T-helper 1 cell treated with Interleukin-12 subunit alpha and Interleukin-12 subunit beta and Interleukin-4 antibody, amounts not matched to agents 30 ng/mL and 1 ng/mL, for 36 hours (primary cell): ENCODE results near the gene STK40. TPM values are rescaled to one million over a fixed set of nuclear protein-coding genes. Genes with fewer than 3 reads are reported as not detected.

Source experiments
- intact Hi-C: fragments of 100-400 bp; cut with micrococcal nuclease; formaldehyde crosslinking; loops from one replicate; pipeline ENCODE4 v1.15.1; 2024
- total RNA-seq: library from RNA; stranded (reverse); gene quantifications from 2 replicates; pipeline ENCODE4 v1.2.3, GENCODE V29; 2022

Gene STK40
- total RNA-seq, 1 donor from 2014 or later, result 65.7 TPM

DNA sequence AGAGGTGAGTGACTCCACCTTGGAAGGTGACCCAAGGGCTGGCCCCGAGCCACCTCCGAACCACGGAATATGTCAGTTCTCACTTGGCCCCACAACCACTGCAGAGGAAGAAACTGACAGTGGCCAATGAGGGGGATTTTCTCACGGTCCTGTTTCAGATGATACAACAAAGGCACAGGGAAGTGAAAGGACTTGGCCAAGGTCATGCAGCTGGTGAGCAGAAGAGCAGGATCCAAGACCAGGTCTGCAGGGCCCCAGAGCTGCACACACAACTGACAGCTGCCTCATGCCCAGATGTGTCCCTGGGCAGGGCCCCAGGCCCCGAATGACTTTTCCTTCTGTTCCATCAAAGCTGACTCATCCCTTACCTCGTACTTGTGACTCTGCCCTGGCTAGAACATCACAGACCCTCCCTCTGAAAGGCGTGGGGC, 36.5 kb downstream of the STK40 start:
- intact Hi-C loops, result no loop called here

DNA sequence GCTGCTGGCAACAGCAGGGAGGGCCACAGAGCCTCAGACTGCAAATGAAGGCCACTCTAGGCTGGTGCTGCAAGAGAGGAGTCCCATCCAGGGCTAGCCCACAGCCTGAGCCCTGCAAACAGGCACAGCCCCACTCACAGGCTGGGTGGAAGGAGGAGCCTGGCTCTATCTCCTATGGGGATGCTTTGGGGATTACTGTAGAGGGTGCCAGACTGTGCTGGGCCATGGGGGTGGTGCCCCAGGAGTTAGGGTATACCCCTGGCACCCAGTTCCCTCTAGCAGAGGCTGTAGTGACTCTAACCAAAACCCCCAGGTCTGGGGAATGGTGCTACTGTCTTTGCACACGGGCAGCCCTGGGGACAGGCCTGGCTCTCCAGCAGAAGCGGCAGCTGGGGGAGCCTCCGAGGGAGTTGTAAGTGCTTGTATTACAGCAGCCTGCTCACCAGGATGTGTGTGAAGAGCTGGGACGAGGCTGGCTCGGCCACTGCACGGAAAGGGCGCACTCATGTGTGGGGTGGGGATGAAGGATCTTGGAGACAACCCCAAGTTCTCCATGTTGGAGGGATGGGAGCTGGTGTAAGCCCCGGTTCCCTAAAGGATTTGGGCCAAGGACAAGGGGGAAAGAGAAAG, 38.9 kb downstream of the STK40 start:
- intact Hi-C loops, result no loop called here

DNA sequence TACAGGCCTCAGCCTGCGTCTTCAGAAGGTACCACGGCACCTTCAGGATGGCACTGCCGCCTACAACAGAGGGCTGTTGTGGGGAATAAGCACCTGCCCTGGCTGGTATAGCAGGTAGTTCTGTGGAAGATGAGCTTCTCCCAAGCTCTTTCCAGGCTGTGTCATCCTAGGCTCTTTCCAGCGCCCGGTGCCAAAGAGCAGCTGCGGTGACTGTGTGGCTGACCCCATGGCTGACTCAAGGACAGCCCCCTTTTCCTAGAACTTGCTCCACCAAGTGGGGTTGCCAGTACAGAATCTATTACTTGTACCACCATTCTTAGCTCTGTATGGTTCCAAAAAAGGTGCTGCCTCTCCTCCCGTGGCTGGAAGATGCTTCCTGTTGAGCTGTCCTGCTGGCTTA, 40.4 kb downstream of the STK40 start:
- intact Hi-C loops, result no loop called here

DNA sequence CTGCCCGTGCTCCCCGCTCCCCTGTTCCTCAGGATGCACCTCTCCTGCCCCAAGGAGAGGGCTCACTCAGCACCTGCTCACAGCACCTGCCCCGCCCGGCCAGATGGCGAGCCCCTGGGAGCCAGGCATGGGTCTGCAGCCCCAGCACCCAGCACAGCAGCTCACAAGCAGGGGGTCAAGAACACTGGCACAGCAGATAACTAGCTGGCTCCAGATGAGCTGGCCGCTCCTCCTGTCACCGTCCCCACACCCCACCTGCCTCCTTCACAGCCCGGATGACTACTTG, 41.4 kb downstream of the STK40 start:
- intact Hi-C loops, result no loop called here

DNA sequence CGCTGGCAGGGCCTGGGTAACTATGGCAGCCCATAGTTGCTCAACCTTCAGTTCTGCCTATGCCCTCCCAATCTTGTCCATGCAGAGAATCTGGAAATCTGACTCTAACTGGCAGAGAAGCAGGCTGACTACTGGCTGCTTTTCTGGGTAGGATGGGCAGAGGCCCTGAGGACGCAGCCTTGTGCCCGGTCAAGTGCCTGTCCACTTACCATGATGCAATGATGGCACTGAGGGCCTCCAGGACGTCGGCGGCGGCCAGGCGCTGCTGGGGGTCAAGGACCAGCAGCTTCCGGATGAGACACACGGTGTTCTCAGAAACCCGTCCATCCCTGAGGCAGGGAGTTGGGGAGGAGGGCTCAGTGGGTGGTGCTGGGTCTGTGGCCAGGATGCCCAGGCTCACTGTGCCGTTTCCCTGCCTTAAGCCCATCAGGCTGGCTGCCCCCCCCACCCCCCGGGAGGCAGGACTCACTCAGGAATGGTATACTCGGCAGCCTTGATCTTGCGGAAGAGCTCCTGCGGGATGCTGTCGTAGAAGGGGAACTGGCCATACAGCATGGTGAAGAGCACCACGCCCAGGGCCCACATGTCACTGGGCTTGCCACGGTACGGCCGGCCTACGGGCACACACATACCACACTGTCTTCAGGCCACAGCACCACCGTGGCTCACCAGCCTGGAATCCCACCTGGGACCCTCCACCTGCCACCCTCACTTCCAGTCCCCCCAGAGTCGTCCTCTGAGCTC, 41.9 kb downstream of the STK40 start:
- intact Hi-C loops, result no loop called here

DNA sequence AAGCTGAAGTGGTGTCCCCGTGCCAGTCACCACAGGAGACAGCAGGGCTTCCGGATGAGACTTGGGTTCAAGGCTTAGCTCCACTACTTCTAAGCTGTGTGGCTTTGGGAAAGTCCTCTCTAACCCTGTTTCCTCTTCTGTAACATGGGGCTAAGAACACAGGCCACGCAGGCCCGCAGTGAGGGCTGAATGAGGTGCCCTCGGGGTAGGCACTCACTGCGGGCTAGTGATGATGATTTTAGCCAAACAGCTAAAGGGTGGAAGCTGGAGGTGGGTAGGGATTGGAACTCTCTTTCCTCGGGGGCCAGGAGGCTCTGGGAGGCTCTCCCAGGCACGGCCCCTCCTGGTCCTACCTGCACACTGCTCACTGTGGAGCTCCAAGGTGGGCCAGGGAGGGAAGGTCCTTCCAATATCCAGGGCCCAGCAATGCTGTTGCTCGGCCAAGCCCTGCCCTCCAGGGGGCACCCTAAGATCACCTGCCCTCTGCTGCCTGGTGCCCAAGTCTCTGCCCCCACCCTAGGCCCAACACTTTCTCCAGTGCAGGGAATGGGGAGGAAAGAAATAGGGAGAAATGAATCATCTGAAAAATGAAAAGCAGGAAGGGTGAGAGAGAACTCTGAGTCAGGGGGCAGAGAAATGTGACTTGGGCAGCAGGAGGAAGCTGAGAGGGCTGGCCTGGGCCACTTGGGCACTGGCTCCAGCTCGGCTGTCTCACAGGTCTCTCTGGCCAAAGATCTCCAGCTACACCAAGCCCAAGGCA, 43.1 kb downstream of the STK40 start:
- intact Hi-C loops, result loop anchor here (1.0 kb wide), 3 partner anchors 27 to 78 kb away; no protein-coding TSS in a partner anchor

DNA sequence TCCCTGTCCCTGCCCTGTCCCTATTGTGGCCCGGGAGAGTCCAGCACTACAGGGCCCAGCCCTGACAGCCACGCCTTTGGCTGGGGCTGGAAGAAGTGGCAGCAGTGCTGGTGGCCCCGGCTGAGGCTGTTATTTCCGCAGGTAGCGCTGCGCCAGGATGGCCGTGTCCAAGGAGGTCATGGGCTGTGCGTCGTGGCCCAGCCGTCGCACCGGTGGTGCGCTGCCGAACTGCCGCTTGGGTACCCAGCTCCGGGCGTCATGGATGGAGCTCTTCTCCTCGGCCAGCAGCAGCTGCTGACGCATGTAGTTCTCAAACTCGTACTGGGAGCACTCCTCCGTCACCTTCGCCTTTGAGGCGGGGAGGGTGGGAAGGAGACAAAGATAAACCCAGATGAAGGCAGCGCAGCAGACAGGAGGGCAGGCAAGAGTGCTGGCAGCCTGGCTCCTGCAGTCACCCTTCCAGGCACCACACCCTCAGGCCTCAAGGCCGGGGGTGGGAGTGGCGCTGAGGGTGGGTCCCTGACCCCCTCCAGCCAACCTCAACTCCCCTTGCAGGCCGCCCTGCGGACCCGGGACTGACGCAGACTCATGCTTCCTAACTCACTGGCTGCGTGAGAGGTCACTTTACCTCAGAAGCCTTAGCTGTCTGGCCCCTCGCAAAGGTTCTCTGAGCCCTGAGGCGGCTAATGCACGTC, 44.0 kb downstream of the STK40 start:
- intact Hi-C loops, result loop anchor here (1.0 kb wide), 3 partner anchors 28 to 79 kb away; no protein-coding TSS in a partner anchor

DNA sequence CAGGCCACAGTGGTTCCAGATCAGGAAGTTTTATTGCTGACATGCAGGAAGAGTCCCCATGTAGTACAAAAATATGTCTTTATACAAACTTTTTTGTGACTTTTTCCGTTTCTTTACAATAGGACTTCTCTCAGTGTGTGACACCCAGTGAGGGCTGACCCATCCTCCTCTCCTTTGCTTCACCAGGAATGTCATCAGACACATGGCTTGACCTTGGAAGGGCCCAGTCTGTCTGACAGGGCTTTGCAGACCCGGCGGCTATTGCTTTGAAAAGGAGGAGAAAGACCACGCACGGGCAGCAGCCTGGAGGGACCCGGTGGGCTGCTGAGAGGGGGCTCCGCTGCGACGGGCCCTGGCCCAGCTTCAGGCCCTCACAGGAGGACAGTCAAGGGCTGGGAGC, 46.1 kb downstream of the STK40 start:
- intact Hi-C loops, result no loop called here

DNA sequence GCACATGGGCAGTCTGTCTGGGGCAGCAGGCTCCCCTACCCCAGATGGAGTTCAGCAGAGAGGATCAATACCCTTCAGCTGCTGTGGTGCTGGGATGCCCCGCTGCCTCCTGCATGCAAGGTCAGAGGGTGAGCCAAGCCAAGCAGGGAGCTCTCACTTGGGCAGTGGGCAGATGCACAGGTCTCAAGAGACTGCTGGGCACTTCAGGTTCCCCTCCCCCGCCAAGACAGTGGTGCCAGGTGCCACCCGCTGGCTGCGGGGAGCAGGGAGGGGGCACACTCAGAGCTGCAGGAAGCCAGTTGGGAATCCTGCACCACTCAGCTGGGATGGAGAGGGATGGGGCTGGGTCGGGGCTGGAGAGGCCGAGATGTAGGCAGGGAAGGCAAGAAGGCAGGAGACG, 46.5 kb downstream of the STK40 start:
- intact Hi-C loops, result no loop called here

DNA sequence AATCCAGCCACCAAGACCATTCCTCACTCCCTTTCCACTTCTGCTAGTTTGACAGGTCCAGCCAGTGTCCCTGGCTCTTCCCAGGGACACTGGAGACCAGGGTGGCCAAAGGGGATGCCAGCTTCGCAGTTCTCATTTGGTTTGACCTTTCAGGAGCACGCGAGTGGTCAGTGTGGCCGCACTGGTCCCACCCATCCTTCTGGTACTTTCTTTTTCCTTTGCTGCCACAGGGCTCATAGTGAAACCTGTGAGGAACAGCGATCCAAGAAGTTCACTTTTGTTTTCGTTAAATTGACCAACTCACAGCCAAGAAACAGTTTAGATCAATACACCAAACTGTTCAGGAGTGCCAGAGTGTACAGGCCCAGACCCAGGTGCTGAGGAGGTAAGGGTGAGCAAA, 47.9 kb downstream of the STK40 start:
- intact Hi-C loops, result no loop called here

DNA sequence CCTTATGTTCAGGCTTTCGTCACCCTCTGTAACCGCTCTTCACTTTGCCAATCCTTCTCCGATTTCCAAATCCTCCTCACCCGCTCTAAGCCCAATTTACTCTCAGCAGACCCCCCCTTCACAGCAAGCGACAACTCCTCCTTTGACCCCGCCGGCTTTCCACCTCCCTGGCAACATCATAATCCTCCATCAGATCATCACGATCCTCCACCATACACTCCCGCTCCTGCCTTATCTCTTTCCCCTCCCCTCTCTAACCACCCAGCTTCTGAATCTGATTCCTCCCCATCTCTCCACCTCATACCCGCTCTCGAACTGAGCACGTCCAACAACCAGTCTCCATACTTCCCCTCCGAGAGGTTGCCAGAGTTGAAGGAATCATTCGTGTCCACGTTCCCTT, 54.8 kb downstream of the STK40 start:
- intact Hi-C loops, result no loop called here

DNA sequence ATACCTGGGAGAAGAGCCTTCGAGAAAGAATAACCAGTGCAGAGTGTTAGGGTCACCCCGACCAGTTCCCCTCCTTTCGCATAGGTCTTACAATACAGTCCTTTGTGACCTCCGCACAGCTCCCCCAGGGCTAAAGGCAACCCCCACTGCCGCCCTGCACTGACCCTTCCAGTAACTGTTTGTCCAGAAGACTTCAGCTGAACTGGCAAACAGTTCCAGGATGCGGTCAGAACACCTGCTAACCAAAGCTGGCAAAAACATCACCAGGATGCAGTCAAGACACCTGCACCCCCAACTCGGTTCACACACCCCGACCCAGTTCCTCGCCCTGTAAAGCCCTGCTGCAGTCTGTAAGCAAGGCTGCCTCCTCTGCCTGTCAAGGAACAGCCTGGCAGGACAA, 55.9 kb downstream of the STK40 start:
- intact Hi-C loops, result no loop called here

DNA sequence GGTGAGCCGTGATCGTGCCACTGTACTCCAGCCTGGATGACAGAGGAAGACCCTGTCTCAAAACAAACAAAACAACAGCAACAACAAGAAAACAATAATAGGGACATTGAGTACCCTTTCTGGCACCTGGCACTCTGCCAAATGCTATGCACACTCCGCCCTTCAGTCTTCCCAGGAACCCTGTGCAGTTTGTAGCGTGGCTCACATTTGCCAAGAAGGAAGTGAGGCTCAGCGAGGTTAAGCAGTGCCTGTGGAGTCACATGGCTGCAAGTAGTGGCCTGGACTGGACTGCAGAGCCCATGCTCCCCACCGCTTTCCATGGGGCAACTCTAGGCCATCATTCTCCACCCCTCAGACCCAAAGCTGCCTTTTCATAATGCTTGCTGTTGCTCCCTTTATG, 57.0 kb downstream of the STK40 start:
- intact Hi-C loops, result no loop called here

DNA sequence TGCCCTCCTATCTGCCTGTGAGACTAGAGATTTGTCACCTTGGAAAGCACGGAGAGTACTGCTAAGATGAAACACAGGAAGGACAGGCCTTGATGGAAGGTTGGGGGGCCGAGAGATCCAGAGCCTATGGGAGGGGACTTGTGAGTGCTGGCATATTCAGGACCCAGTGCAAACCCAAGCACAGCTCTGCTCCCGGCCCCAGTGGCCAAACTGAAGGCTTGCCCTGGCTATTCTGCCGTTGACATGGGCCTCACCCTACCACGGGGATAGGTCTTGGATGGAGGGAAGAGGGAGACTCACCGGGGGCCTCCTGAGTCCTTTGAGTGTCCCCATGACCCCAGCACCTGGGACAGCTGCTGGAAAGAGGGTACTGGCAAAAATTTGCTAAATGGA, 57.6 kb downstream of the STK40 start:
- intact Hi-C loops, result no loop called here

DNA sequence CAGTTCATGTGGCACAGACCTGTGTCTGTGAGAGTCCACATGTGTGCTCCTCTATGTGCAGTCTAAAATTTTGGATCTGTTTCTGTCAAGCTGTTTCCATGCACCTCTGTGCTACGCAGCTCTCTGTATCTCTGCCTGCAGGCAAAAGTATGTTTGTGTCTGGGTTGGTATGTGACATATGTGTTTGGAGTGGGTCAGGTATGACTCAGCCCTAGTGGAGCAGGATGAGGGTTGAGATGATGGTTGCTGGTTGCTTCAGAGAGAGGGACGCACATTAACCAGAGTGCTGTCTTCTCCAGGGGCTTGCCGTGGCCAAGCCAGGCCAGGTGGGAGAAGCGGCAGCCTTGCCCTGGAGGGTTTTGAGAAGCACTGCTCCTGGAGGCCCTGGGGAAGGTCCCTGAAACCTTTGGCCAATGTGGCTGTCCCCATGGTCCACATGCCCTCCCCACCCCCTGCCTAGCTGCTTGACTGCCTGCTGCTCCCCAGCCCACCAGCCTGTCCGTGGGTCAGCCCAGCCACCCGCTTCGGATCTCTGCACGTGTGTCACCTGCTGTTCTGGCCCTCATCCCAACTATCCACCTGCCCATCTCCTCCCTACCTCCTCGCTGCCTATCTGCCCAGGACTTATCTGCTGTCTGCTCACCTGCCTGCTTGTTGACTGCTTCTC, 58.2 kb downstream of the STK40 start:
- intact Hi-C loops, result no loop called here

DNA sequence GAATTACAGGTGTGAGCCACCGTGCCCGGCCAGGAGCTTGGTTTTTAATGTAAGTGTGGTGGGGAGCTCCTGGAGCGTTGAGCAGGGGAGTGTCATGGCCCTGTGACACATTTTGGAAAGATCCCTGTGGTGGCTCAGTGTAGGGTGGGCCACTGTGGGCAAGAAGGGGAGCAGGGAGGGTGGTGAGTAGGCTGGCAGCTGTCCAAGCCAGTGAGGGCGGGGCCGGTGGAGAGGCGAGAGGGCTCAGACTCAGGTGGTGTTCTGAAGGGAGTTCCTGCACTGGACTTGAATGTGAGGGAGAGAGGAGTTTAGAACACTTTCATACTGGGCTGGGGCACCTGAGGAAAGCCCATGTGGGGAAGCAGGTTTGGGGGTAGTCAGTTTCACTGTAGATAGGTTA, 59.2 kb downstream of the STK40 start:
- intact Hi-C loops, result no loop called here

DNA sequence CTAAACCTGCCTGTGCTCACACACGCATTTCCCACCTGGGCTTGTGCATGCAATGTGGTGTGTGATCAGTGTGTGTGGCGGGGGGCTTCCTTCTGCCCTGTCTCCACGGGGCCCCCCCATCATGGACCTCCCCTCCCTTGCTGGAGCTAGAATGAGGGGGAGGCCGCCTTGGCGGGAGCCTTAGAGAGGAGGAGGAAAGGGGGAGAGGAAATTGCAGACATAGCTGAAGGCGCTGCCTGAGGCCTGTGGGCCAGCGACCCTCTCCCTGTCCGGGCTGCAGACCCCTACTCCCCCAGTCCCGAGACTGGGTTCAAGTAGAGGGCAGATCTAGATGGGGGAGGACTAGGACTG, 61.4 kb downstream of the STK40 start:
- intact Hi-C loops, result no loop called here

DNA sequence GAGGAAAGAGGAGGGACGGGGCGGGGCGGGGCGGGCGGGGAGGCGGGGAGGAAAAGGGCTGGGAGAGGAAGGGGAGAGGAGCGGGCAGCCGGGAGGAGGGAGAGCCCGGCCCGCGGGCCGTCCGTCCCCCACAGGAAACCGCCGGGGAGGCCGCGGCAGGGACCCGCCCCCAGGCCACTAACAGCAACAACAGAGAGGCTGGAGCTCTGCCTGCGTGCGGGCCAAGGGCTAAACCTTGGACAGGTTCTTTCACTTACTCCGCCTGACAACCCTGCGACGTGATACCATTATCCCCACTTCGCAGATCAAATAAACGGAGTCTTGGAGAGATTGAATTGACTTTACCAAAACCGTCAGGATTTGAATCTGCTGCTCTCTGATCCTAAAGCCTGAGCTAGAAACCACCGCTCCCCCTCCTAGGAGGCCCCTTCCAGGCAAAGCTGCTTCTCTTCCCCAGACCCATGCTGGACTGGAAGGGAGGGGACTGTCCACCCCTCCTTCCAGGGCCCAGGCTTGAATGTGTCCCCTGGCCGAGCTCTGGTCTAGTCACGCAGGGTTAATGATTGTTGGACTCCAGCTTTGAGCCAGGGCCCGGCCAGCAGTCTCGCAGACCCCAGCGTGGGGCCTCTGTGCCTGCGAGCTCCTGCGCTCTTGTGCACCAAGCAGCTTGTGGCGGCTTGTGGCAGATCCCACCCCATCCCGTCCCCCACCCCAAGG, 61.9 kb downstream of the STK40 start, which contains the start of gene EVA1B:
Gene EVA1B (minus strand): TSS at position 10 of the 717 bp plus-strand sequence. CDS start 608 bp downstream, outside the sequence.
- intact Hi-C loops, result loop anchor here (1.0 kb wide), 4 partner anchors 16 to 174 kb away; partner anchors contain the start of gene TRAPPC3

DNA sequence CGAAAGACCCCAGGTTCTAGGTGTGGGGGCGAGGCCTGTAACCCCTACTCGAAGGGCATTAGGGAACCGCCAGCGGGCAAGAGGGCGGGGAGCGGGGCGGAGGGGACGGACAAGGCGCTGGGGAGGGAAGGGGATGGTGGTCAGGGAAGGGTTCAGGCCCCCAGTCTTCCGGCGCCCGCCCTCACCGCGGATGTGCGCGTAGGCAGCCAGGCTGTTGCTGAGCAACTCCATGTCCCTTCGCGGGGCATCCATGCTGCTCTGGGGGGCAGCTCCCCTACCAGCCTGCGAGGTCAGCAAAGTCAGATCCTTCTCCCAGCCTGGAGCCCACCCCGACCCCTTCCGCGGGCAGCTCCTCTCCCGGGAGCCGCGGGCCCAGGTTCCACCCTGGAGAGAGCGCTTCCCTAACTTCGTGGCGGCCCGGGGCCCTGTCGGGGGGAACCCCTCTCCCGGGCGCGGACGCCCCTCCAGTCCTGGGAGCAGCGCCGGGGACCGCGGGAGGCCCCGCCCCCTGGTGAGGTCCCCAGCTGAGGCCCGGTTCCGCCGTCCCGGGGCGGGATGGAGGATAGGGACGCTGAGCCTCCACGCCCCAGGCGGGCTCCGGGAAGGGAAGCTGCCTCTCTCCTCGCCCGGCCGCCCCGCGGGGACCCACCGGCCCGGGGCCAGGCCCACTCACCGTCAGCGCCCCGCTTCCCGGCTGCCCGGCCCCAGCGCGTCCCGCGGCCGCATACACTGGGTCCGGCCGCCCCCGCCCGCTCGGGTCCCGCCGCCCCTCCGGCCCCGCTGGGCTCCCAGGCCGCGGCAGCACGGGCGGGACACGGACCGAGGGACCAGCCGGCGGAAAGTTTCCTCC, 62.7 kb downstream of the STK40 start:
- intact Hi-C loops, result loop anchor here (1.0 kb wide), 4 partner anchors 16 to 174 kb away; partner anchors contain the start of gene TRAPPC3
